NB4 (cell line): Measurements from ENCODE around the gene NEK11.

Experiments used
- CTCF ChIP-seq: IDR thresholded peaks from one replicate; pipeline ENCODE4 v1.5.1; 2012; ENCODE audit warnings: low read depth, low read length
- MYC ChIP-seq: IDR thresholded peaks from 2 replicates; pipeline ENCODE4 v1.6.1; 2011; ENCODE audit warnings: low read depth, low read length
- POLR2A ChIP-seq: IDR thresholded peaks from 2 replicates; pipeline ENCODE4 v1.6.1; 2011; ENCODE audit warnings: mild to moderate bottlenecking; ENCODE audit not compliant: insufficient read length; ENCODE audit errors: extremely low read depth

- no peak for TF ChIP-seq CTCF
- no peak for TF ChIP-seq POLR2A
- TF ChIP-seq MYC: no peak
Observed at GRCh38 chr3:131178710-131179375, 152.2 kb downstream of the NEK11 start.
